Smooth muscle cell of the pulmonary artery (primary cell): Measurements from ENCODE around the gene MINDY4. TPM values are rescaled to one million over a fixed set of nuclear protein-coding genes. Genes with fewer than 3 reads are reported as not detected.

Experiments used
- total RNA-seq: library from RNA; depleted of rRNA; stranded (reverse); fragments of >200 nt; gene quantifications from 2 replicates; pipeline ENCODE4 v1.2.3, GENCODE V29; 2014

Gene MINDY4
- 5.7 and 7.9 TPM in 2 replicates for total RNA-seq

DNA sequence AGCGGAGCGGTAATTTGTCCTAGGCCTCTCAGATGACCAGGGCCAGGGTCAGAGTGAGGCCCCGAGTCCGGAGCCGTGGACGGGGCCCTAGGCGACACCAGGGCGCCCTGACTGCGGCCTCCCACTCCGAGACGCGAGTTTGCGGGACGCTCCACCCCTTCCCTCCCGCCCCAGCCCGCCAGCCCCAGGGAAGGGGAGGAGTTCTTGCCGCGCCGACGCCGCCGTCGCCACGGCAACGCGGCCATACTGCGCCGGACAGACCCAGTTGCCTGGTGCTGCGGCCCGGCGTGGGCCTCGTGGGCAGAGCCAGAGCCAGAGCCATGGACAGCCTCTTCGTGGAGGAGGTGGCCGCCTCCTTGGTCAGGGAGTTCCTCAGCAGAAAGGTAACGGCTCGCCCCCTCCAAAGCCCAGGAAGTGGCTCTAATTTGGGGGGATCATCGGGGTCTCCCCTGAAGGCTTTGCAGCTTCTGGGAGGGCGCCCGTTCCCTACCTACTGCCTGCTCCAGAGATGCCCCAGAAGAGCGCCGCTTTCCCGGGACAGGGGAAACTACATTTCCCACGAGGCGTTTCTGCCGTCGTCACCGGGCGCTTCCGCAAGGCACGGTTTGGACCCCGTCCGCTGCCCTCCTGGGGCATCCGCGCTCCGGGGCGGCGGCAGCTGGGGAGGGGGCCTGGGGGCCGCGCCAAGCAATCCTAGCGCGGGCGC lies at the start of gene MINDY4:
TSS of gene MINDY4 (plus strand) at position 244 of the 706 bp plus-strand sequence. CDS start at position 321, 77 bp downstream.

DNA sequence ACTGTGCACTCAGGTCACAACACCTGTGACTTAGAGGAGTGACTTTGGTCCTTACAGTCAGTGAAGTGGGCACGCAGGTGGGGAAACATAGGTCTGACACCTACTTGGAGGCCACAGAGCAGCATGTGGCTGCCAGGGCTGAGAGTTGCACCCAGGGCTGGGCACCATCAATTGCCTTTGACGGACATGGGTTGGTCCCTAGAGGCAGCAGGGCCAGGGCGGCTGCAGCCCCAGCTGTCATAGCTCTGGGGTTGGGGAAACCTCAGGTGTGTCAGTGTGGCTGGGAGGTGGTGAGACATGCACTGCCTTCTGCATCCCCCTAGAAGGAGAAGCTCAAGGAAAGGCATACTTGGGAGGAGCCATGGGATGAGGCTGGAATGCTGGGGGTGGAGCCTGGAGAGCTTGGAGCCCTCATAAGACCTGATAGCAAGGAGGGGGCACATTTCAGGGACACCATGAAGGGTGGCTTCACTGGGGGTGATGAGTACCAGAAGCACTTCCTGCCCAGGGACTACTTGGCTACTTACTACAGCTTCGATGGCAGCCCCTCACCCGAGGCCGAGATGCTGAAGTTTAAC lies 19.4 kb upstream of the MINDY4 start, which contains the start of gene INMT:
TSS of gene INMT (plus strand) at position 440 of the 578 bp plus-strand sequence. CDS start at position 456, 16 bp downstream.

DNA sequence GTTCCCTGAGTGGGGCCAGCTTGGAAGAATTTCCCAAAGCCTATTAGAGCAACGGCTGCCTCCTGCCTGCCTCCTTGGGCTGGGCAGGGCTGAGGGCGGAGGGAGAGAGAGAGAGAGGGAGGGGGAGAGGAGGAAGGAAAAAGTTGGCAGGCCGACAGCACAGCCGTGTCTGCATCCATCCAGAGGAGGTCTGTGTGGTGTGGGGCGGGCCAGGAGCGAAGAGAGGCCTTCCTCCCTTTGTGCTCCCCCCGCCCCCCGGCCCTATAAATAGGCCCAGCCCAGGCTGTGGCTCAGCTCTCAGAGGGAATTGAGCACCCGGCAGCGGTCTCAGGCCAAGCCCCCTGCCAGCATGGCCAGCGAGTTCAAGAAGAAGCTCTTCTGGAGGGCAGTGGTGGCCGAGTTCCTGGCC lies 140.3 kb downstream of the MINDY4 start, which contains the start of gene AQP1:
TSS of gene AQP1 (plus strand) at position 293 of the 409 bp plus-strand sequence. CDS start at position 350, 57 bp downstream.

Other genes starting within 250 kb of the MINDY4 start
- gene GARS1, start 176.5 kb upstream of the MINDY4 start, total RNA-seq, result 276 and 306 TPM in 2 replicates
- gene CRHR2, start 89.0 kb upstream of the MINDY4 start, total RNA-seq, result not detected in 2 replicates
- gene INMT, start 19.3 kb upstream of the MINDY4 start, total RNA-seq, result 12.0 and 13.1 TPM in 2 replicates
- gene AQP1, start 140.4 kb downstream of the MINDY4 start, total RNA-seq, result 71.5 and 335 TPM in 2 replicates
- gene GHRHR, start 192.5 kb downstream of the MINDY4 start, total RNA-seq, result not detected in 2 replicates